ENCODE results near the gene USP32.

USP32 gene

GRCh38 chr17:60322056-60322387 is 69.9 kb downstream of the USP32 start:
- H3K9me2 ChIP-seq (ENCODE audit: low read depth, low read length): no peaks in the 10 kb centered on the region
- no peak overlapping the region for H3K27ac ChIP-seq (ENCODE audit: low read depth, low read length, poor library complexity, severe bottlenecking)
- no peak overlapping the region for H3K4me3 ChIP-seq (ENCODE audit: low read depth, low read length, poor library complexity, severe bottlenecking)
- H3K36me3 ChIP-seq (ENCODE audit: insufficient read depth, low read length): no peaks in the 10 kb centered on the region
- no peaks in the 10 kb centered on the region for H3F3A ChIP-seq (ENCODE audit: insufficient read depth, low read length)
- H3K9ac ChIP-seq (ENCODE audit: low read length): no peak overlapping the region
- H3K27me3 ChIP-seq (ENCODE audit: insufficient read depth, low read length): no peaks in the 10 kb centered on the region
- H3K4me1 ChIP-seq (ENCODE audit: insufficient read depth, low read length, severe bottlenecking): no peaks in the 10 kb centered on the region
- no peak for TF ChIP-seq CTCF (IDR thresholded peaks at IDR 0.05; ENCODE audit: low read length)
- no peak for TF ChIP-seq EZH2 (IDR thresholded peaks at IDR 0.05; ENCODE audit: borderline replicate concordance, low read length)
- H4K20me1 ChIP-seq (ENCODE audit: insufficient read depth, low read length): no peaks in the 10 kb centered on the region
- H3K4me2 ChIP-seq (ENCODE audit: low read length): no peak overlapping the region
- H3K9me3 ChIP-seq (ENCODE audit: low read length): no peaks in the 10 kb centered on the region
- H3K79me2 ChIP-seq (ENCODE audit: insufficient read depth, low read length): no peaks in the 10 kb centered on the region; the same call in 1 of the 2 replicates
- H2AFZ ChIP-seq (ENCODE audit: low read length): no peak overlapping the region

- Histone ChIP-seq H3K36me3 (ENCODE audit: insufficient read depth, low read length) (no peaks in the 10 kb centered on the region), H3K4me1 (ENCODE audit: insufficient read depth, low read length, severe bottlenecking) (no peaks in the 10 kb centered on the region), H3K9ac (ENCODE audit: low read length) (no peak overlapping the region), H3K9me2 (ENCODE audit: low read depth, low read length) (no peaks in the 10 kb centered on the region), H3K4me2 (ENCODE audit: low read length) (no peak overlapping the region), H4K20me1 (ENCODE audit: insufficient read depth, low read length) (no peaks in the 10 kb centered on the region), H3K9me3 (ENCODE audit: low read length) (no peaks in the 10 kb centered on the region), H3F3A (ENCODE audit: insufficient read depth, low read length) (no peaks in the 10 kb centered on the region), H3K4me3 (ENCODE audit: low read depth, low read length, poor library complexity, severe bottlenecking) (no peak overlapping the region), H2AFZ (ENCODE audit: low read length) (no peak overlapping the region), H3K27ac (ENCODE audit: low read depth, low read length, poor library complexity, severe bottlenecking) (no peak overlapping the region), H3K79me2 (ENCODE audit: insufficient read depth, low read length) (no peaks in the 10 kb centered on the region; the same call in 1 of the 2 replicates), H3K27me3 (ENCODE audit: insufficient read depth, low read length) (no peaks in the 10 kb centered on the region)
- TF ChIP-seq EZH2 (IDR thresholded peaks at IDR 0.05; ENCODE audit: borderline replicate concordance, low read length): no peak
- no peak for TF ChIP-seq CTCF (IDR thresholded peaks at IDR 0.05; ENCODE audit: low read length)
These were observed 70.4 kb downstream of the USP32 start for GRCh38 chr17:60321336-60322055.

DNA sequence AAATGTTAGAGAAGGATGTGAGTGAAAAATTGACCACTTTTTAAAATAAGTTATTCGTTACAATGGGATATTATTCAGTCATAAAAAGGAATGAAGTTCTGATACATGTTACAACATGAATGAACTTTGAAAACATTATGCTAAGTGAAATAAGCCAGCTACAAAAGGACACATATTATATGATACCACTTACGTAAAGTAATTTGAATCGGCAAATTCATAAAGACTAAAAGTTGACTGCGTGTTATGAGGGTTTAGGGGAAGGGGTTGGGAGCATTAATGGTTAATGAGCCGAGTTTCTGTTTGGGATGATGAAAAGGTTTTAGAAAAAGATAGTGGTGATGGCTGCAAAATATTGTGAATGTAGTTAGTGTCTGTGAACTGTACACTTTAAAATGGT is 73.1 kb downstream of the USP32 start:
- Histone ChIP-seq H3K9me2 (ENCODE audit: low read depth, low read length) (no peaks in the 10 kb centered on the region), H3K4me3 (ENCODE audit: low read depth, low read length, poor library complexity, severe bottlenecking) (no peak overlapping the region), H3K9me3 (ENCODE audit: low read length) (no peaks in the 10 kb centered on the region), H3K36me3 (ENCODE audit: insufficient read depth, low read length) (no peaks in the 10 kb centered on the region), H3K4me1 (ENCODE audit: insufficient read depth, low read length, severe bottlenecking) (no peaks in the 10 kb centered on the region), H3K79me2 (ENCODE audit: insufficient read depth, low read length) (no peaks in the 10 kb centered on the region; the same call in 1 of the 2 replicates), H3K27me3 (ENCODE audit: insufficient read depth, low read length) (no peaks in the 10 kb centered on the region), H3K9ac (ENCODE audit: low read length) (no peak overlapping the region), H2AFZ (ENCODE audit: low read length) (no peak overlapping the region), H4K20me1 (ENCODE audit: insufficient read depth, low read length) (no peaks in the 10 kb centered on the region), H3K4me2 (ENCODE audit: low read length) (no peak overlapping the region), H3K27ac (ENCODE audit: low read depth, low read length, poor library complexity, severe bottlenecking) (no peak overlapping the region), H3F3A (ENCODE audit: insufficient read depth, low read length) (no peaks in the 10 kb centered on the region)
- TF ChIP-seq EZH2 (IDR thresholded peaks at IDR 0.05; ENCODE audit: borderline replicate concordance, low read length) (no peak), CTCF (IDR thresholded peaks at IDR 0.05; ENCODE audit: low read length) (no peak)

Data from OCI-LY1 (cell line).